Esophagus mucosa (tissue), 1 donor: ENCODE data around the gene CDKN2C. TPM values are rescaled to one million over a fixed set of nuclear protein-coding genes. Genes with fewer than 3 reads are reported as not detected.
A peak's percentile ranks its signal among the peaks of the same experiment; 100 is the strongest.

Experiments used
- ATAC-seq: fragments of 200-7000 bp; cut with Tn5 transposase; one replicate; pipeline ENCODE4 v1.9.1; 2020
- total RNA-seq: library from RNA; stranded (reverse); gene quantifications from one replicate; pipeline ENCODE4 v1.2.4, GENCODE V29; 2023
- donor health status: DM: yes; HTN: yes; CAD: no.

CDKN2C gene
- total RNA-seq, 1 donor from 2014 or later = 6.9 TPM

- no peak for ATAC-seq
Observed at GRCh38 chr1:50966991-50967390, 3.1 kb upstream of the CDKN2C start.

- no peak for ATAC-seq
Observed at GRCh38 chr1:50967416-50968157, 2.5 kb upstream of the CDKN2C start.

- ATAC-seq = peak; percentile 94
Observed at GRCh38 chr1:50968158-50968820, 1.8 kb upstream of the CDKN2C start.

GRCh38 chr1:50968821-50969610 lies 1.0 kb upstream of the CDKN2C start:
- ATAC-seq = peak; percentile 43

GRCh38 chr1:50970509-50970887 lies 453 bp downstream of the CDKN2C start:
- ATAC-seq = no peak

- no peak for ATAC-seq
Observed at GRCh38 chr1:50970931-50971582, 1.0 kb downstream of the CDKN2C start.

GRCh38 chr1:50971748-50972305 lies 1.8 kb downstream of the CDKN2C start:
- ATAC-seq = no peak

- no peak for ATAC-seq
Observed at GRCh38 chr1:50972766-50973165, 2.7 kb downstream of the CDKN2C start.

GRCh38 chr1:50973255-50973654 lies 3.2 kb downstream of the CDKN2C start:
- ATAC-seq = no peak

- no peak for ATAC-seq
Observed at GRCh38 chr1:50973875-50974617, 4.0 kb downstream of the CDKN2C start.

GRCh38 chr1:50974618-50974935 lies 4.5 kb downstream of the CDKN2C start:
- ATAC-seq = no peak

- ATAC-seq = no peak
Observed at GRCh38 chr1:50975436-50975835, 5.4 kb downstream of the CDKN2C start.

- no peak for ATAC-seq
Observed at GRCh38 chr1:50976111-50976889, 6.3 kb downstream of the CDKN2C start.

- peak; percentile 39 for ATAC-seq
Observed at GRCh38 chr1:50976890-50977574, 7.0 kb downstream of the CDKN2C start.

GRCh38 chr1:50977575-50978143 lies 7.6 kb downstream of the CDKN2C start:
- peak; percentile 69 for ATAC-seq

- peak; percentile 52 for ATAC-seq
Observed at GRCh38 chr1:50978144-50978851, 8.3 kb downstream of the CDKN2C start.

- no peak for ATAC-seq
Observed at GRCh38 chr1:50978852-50979781, 9.1 kb downstream of the CDKN2C start.

GRCh38 chr1:50979937-50980336 lies 9.9 kb downstream of the CDKN2C start:
- ATAC-seq = no peak
